ENCODE data around the gene FYB1.

Gene FYB1

GRCh38 chr5:39156082-39156481, 63.3 kb downstream of the FYB1 start:
- no peak for DNase-seq

DNA sequence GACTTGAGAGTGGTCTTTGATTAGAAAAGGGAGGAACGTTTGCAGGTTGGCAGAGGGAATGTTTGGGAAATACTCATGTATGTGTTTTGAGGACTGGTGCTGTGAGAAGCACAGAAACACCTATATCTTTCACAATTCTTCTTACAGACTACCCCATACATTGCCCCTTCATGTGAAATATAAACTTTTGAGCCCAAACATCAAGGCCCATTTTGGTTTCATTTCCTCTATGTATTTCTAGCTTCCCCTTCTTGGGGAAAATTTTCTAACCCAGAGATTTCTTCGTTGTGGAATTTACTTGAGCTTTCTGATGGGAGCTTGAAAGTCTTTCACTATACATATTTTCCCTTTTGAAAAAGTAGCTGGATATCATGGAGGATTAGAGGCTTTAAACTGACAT, 67.6 kb downstream of the FYB1 start:
- no peak for DNase-seq

DNA sequence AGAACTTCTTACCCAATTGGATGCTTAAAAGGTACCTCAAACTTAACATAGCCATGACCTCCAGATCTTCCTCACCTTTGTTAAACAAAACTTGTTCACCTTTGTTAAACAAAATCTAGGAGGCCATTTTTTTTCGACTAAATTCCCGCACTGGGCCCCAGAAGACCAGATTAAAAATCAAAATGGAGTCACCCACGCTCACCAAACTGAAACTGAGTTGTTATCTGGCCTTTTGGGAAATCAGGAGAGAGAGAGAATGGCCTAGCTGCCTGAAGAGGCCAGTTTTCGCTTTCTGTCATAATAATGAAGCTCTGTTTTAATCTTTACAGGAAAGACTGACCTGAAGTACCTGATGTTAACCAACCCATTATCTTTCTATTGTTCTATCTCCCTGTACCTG, 69.4 kb downstream of the FYB1 start:
- DNase-seq: no peak

- no peak for DNase-seq
Measured at GRCh38 chr5:39148983-39149534, 70.3 kb downstream of the FYB1 start.

GRCh38 chr5:39146831-39147540, 72.4 kb downstream of the FYB1 start:
- no peak for DNase-seq

DNA sequence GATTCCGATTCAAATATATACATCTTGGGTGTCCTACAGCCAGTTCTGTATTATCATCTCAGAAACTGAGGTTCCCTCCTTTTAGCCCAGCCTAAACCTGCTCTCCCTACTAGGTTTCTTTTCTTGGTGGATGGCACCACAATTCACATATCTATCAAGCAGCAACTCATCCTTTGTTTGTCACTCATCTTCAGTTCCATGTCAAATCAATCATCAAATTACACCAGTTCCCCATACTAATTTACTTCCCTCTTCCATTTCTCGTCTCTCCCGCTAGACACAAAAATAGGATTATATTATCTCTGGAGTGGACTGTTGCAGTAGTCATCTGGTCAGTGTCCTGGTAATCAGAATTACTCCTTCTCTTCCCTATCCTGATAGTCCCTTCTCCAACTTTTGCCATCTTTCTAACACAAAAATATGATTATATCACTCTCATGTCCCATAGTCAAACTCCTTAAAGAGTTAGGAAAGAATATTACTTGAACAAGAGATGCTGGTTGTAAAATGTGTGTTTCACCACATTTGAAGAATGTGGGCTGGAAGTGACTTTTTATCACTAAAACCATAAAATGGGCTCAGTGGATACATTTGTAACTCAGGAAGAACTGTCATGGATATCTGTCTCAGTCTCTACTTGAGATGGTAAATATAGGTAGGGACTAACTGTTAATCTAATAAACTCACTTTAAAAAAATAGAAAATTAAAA, 76.1 kb downstream of the FYB1 start:
- DNase-seq: no peak

DNA sequence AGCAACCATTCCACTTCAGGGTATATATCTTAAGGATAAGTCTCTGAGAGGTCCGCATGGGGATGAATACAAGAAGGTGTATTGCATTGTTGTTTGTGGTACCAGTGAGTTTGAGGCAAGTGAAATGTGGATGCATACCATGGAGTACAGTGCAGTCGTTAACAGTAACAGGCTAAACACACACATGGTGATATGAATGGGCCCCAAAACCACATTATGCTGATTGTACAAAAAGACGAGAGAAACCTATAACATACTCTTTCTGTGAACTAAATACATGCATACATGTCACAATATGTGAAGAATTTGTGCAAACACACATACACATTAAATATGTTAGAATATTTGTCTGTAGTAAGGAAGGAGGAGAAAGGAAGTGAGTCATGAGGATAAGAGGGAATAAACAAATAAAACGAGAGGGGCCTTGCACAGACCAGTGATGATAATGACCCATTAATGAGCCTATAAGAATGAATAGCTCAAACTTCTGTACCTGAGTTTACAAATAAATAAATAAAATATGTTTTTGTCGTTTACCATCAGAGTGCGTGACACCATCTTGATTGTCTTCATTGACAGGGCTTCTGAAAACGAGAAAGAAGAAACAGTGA, 78.7 kb downstream of the FYB1 start:
- no peak for DNase-seq

DNA sequence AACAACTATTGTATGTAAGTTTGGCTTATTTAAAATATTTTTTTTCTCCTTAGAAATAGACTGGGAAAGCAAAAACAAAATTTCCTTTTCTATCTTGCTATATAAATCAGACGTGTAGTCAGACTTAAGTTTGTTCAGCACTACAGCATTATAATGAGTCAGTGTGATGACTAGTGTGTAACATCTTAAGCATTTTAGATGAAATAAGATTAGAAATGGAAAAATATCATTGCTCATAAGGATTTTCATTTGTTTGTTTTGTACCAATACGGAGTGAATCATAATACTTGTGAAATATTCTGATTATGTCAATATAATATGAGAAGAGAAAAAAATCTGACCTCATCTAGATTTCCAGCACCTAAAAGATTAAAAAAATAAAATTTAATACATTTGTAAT, 80.5 kb downstream of the FYB1 start:
- no peak for DNase-seq

GRCh38 chr5:39137819-39138451, 81.4 kb downstream of the FYB1 start:
- no peak for DNase-seq

- no peak for DNase-seq
Measured at GRCh38 chr5:39137391-39137790, 82.0 kb downstream of the FYB1 start.

- DNase-seq: no peak
Measured at GRCh38 chr5:39132792-39133191, 86.6 kb downstream of the FYB1 start.

GRCh38 chr5:39132128-39132447, 87.3 kb downstream of the FYB1 start:
- DNase-seq: no peak

GRCh38 chr5:39131210-39132127, 87.9 kb downstream of the FYB1 start:
- DNase-seq: no peak

DNA sequence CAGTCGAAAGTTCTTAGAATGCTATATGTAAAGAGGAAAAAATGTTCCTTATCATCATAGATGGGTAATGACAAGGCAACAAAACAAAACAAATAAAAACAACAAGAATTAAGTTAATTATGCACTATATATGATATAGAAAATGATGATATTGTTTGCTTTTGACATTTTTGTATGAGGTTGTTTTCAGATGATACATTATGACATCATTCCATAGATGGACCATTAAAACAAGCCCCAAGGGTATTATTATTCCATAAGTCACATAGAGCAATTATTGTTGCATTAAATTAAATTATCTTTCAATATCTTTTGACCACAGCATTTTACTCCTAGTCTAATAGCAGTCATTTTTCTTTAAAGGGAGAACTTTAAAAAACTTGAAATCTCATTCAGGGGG, 88.6 kb downstream of the FYB1 start:
- DNase-seq: no peak

- DNase-seq: no peak
Measured at GRCh38 chr5:39121922-39122321, 97.4 kb downstream of the FYB1 start.

- no peak for DNase-seq
Measured at GRCh38 chr5:39121315-39121714, 98.0 kb downstream of the FYB1 start.

- no peak for DNase-seq
Measured at GRCh38 chr5:39120052-39120420, 99.3 kb downstream of the FYB1 start.

DNA sequence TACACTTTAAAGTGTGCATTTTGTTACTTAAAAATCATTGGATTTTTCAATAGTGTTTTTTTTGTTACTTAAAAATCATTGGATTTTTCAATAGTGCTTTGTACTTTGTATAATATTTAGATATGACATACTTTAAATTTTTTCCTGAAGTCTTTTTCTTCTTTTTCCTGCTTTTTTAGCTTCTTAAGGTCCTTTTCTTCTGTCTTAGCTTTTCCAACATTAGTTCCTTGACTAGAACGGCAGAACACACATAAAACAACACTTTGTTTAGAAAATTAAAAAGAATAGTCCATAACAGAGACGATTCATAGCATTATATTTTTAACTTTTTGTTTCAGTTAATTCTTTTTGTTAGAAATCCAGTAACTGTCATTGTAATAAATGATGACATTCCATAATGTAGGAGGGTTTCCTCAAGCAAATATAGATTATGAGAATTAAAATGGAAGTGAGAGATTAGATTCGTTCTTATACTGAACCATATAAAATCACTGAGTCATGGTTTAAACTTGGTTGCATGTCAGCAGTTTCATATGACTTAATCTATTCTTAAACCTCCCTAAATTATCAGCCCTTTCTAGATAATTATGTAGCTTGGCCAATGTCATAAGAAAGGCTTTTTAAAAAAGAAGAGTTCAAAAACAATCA, 99.8 kb downstream of the FYB1 start:
- DNase-seq: no peak

DNA sequence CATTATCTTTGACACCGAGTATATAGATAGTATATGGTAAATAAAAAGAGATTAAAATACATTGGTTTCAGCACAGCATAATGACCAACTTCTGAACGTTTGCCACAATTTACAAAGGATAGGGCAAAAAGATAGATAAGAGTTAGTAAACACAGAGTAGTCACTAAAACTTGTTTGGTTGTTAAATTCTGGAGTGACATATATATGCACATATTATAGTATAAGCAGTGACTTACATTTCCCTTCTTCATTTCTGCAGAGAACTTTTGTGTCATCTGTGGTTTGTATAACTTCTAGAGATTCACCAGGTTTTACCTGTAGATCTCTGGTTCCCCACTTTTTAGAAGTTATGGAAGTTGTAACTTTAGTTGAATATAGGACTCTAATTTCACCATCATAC, 100.7 kb downstream of the FYB1 start:
- DNase-seq: no peak

DNA sequence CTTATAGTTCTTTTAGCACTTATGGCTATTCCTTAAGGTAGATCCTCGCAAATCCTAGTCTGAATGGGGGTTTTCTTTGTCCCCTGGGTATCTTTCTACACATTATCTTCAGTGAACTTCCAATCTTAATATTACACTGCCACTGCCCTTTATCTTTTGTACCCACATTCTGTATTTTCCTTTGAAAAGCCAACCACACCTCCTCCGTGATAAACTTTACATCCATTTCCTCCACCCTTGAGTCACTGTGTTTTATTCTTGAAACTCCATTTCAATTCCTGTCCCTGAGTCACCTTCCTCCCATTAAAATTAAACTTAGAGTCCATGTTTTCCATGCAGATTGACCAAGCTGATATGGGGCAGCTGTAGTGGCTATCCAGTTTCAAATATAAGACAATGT, 102.0 kb downstream of the FYB1 start:
- no peak for DNase-seq

DNA sequence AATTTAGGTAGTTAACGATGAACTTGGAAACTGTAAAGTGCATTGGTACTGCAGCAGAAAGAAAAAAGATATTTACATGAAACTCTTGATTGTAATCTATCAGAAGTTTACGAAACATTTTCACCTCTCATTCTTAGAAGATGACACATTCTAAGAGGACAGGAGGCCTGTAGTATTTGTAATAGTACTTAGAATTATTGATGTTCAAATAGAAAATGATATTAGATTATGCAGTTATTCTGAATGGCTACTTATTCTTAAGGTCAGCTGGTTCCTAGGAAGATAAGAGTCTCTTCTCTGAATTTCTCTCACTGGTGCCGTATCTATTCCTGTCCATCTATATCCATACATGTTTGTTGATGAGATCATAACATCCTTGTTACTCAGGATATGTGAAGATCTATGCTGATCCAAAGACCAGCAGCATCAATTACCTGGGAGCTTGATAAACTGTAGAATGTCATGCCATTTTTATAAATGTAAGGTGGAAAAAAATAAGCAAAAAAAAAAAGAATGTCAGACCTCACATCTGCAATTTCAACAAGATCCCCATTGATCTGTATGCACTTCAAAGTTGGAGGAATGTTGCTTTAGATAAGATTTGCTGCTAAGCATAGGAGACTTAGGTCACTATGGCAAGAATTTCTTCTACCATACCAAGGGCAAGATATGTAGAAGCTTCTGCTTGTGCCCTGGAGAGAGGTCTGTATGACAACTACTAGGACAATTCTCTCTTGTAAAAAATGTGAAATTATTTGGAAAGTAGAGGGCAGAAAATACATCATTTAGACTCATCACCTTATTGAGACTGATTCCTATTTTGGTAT, 102.8 kb downstream of the FYB1 start:
- no peak for DNase-seq

Measured in DMS79 treated with DMSO at 0.1 percent for 48 hours (cell line).